Measurements from ENCODE around the gene RAD51AP2. TPM values are rescaled to one million over a fixed set of nuclear protein-coding genes. Genes with fewer than 3 reads are reported as not detected.
"Not testable (repeated sequence)": the region's sequence is repeated elsewhere in the genome, so short reads cannot be mapped to it uniquely, and the experiment has no call there.

RAD51AP2 gene
- total RNA-seq, 1 donor from 2014 or later: 0.04 TPM

DNA sequence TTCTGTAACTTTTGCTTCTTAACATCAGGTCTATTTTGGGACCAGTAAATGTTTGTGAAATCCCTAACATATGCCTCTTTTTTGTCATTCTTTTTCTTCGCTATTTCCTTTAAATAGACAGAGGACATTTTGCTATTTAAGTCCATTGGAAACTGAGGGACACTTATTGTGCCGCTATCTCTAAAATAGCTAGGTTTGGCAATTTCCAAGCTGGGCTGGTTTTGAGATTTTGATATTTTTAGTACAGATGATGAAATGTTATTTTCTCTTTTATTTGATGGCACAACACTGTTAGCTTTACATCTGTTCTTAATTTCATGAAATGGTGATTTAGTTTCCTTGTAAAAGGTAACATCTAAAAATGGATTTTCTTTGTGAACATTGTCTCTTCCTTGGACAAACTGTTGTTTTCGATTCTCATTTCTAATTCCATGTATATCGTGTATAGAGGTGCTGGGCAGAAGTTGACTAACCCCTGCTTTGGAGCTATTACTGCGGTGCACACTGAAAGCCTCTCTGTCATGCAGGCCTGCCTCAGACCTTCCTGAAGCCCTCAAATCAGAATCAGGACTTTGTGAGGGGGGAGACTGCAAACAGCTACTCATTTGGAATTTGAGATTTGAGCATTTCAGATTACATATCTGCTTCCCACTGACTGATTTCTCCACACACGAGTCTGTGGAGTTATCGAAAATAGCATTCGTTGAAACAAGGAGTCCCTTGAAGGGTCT is 594 bp downstream of the RAD51AP2 start:
- Histone ChIP-seq H3K27me3 (ENCODE audit: control insufficient read depth, insufficient read depth, low read length) (no peaks in the 10 kb centered on the region), H3K4me3 (ENCODE audit: low read depth, low read length) (peak overlapping the region; percentile 47), H3K36me3 (ENCODE audit: control insufficient read depth, insufficient read depth, low read length) (no peaks in the 10 kb centered on the region)
- no peak for DNase-seq (ENCODE audit: low read depth)
- TF ChIP-seq, protein P1, sequence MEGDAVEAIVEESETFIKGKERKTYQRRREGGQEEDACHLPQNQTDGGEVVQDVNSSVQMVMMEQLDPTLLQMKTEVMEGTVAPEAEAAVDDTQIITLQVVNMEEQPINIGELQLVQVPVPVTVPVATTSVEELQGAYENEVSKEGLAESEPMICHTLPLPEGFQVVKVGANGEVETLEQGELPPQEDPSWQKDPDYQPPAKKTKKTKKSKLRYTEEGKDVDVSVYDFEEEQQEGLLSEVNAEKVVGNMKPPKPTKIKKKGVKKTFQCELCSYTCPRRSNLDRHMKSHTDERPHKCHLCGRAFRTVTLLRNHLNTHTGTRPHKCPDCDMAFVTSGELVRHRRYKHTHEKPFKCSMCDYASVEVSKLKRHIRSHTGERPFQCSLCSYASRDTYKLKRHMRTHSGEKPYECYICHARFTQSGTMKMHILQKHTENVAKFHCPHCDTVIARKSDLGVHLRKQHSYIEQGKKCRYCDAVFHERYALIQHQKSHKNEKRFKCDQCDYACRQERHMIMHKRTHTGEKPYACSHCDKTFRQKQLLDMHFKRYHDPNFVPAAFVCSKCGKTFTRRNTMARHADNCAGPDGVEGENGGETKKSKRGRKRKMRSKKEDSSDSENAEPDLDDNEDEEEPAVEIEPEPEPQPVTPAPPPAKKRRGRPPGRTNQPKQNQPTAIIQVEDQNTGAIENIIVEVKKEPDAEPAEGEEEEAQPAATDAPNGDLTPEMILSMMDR (IDR thresholded peaks at IDR 0.05; ENCODE audit: insufficient read depth, low read length, poor library complexity, severe bottlenecking): no peak

DNA sequence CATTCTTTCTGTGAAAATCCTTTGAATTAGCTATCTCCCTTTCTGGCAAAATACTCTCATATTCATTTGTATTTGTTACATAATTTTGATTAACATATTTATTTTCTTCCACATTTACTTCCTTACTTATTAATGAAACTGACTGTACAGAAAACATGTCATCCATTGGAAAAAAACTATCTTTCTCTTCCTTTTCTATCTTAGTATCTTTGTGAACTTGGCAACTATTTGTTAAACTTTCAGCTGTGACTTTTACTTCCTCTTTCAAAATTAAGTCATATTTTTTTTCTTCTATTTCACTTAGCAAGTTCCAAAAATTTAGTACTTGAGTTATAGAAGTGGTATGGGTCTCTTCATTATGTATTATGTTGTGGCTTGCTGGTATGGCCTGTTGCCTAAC is 2.6 kb downstream of the RAD51AP2 start:
- Histone ChIP-seq H3K27me3 (ENCODE audit: control insufficient read depth, insufficient read depth, low read length) (no peaks in the 10 kb centered on the region), H3K36me3 (ENCODE audit: control insufficient read depth, insufficient read depth, low read length) (no peaks in the 10 kb centered on the region), H3K4me3 (ENCODE audit: low read depth, low read length) (no peak overlapping the region)
- TF ChIP-seq, protein P1 (IDR thresholded peaks at IDR 0.05; ENCODE audit: insufficient read depth, low read length, poor library complexity, severe bottlenecking): no peak
- no peak for DNase-seq (ENCODE audit: low read depth)

DNA sequence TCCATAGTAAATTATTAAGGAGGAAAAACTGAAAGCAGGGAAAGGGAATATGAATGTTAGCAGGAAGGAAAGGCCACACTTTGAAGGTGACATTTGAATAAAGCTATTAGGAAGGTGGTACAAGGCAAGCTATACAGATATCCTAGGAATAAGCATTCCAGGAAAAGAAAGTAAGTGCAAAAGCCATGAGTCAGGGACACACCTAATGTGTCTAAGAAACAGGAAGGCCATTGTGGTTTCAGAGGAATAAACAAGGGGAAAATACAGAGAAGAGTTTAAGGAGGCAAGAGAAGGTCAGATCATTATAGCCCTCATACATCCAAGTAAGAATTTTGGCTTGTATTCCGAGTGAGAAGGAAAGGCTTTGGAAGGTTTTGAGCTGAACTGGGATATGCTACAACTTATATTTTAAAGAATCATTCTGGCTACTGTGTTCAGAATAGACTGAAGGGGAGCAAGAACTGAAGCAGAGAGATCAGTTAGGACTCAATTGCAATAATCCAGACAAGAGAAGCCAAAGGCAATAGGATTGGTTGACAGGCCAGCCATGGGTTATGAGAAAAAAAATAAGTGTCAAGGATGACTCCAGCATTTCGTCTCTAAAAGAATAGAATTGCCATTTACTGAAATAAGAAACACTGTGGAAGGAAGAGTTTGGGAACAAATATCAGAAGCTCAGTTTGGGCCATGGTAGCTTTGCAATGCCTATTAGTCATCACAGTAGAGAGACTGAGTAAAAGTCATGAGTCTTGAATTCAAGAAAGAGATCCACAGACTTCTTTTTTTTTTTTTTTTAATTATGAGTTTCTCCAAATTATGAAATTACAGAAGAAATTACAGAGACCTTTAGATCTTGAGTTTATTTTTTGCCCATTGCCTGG is 11.3 kb downstream of the RAD51AP2 start:
- TF ChIP-seq, protein P1 (IDR thresholded peaks at IDR 0.05; ENCODE audit: insufficient read depth, low read length, poor library complexity, severe bottlenecking): no peak
- Histone ChIP-seq H3K4me3 (ENCODE audit: low read depth, low read length) (no peak overlapping the region), H3K36me3 (ENCODE audit: control insufficient read depth, insufficient read depth, low read length) (no peaks in the 10 kb centered on the region), H3K27me3 (ENCODE audit: control insufficient read depth, insufficient read depth, low read length) (no peaks in the 10 kb centered on the region)
- peak; percentile 10 for DNase-seq (ENCODE audit: low read depth)

DNA sequence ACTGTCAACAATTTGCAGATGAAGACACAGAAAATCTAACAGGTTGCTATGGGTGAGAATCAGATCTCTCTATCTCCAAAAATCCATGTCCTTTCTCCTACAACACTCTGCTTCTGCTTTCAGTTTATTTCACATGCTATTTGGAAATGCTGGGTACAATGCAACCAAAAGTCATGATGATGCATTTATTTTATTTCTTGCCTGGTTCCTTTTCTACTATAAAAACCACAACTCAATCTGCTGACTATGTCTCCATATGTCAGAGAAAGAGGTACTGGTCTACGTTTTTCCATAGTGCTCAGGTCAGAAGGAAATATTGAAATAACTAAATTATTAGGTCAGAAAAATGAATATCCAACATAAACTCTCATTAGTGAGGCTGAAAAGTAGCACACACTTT is 20.5 kb downstream of the RAD51AP2 start:
- TF ChIP-seq, protein P1 (IDR thresholded peaks at IDR 0.05; ENCODE audit: insufficient read depth, low read length, poor library complexity, severe bottlenecking): no peak
- H3K27me3 ChIP-seq (ENCODE audit: control insufficient read depth, insufficient read depth, low read length): no peaks in the 10 kb centered on the region
- H3K36me3 ChIP-seq (ENCODE audit: control insufficient read depth, insufficient read depth, low read length): no peaks in the 10 kb centered on the region
- no peak overlapping the region for H3K4me3 ChIP-seq (ENCODE audit: low read depth, low read length)
- DNase-seq (ENCODE audit: low read depth): no peak

DNA sequence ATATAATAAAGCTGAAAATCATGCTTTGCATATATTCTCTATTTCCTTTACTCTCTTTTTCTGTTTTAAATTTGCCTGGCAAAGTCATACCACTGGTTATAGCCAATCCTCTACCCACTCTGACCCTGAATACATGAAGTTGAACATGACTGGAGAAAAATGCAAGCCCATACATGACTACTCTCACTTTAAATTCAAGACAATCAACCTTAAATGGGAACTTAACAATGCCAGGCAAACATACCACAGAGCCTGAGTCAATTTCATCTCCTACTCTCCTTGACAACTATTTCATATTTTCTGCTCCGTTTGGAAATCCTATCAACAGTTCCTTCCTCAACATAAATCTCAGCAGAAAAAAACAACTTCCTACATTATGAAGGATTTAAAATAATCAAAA is 22.6 kb downstream of the RAD51AP2 start:
- no peaks in the 10 kb centered on the region for H3K36me3 ChIP-seq (ENCODE audit: control insufficient read depth, insufficient read depth, low read length)

DNA sequence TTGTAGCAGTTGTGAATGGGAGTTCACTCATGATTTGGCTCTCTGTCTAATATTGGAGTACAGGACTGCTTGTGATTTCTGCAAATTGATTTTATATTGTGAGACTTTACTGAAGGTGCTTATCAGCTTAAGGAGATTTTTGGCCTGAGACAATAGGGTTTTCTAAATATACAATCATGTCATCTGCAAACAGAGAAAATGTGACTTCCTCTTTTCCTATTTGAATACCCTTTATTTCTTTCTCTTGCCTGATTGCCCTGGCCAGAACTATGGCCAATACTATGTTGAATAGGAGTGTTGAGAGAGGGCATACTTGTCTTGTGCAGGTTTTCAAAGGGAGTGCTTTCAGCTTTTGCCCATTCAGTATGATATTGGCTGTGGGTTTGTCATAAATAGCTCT is 28.1 kb downstream of the RAD51AP2 start:
- H3K27me3 ChIP-seq (ENCODE audit: control insufficient read depth, insufficient read depth, low read length); H3K36me3 ChIP-seq (ENCODE audit: control insufficient read depth, insufficient read depth, low read length); DNase-seq (ENCODE audit: low read depth): not testable (repeated sequence)

More for the DNA sequence above, 22.6 kb downstream of the RAD51AP2 start:
- Histone ChIP-seq H3K4me3 (ENCODE audit: low read depth, low read length) (no peak overlapping the region), H3K27me3 (ENCODE audit: control insufficient read depth, insufficient read depth, low read length) (no peaks in the 10 kb centered on the region)
- no peak for DNase-seq (ENCODE audit: low read depth)
- TF ChIP-seq, protein P1 (IDR thresholded peaks at IDR 0.05; ENCODE audit: insufficient read depth, low read length, poor library complexity, severe bottlenecking): no peak

DNA sequence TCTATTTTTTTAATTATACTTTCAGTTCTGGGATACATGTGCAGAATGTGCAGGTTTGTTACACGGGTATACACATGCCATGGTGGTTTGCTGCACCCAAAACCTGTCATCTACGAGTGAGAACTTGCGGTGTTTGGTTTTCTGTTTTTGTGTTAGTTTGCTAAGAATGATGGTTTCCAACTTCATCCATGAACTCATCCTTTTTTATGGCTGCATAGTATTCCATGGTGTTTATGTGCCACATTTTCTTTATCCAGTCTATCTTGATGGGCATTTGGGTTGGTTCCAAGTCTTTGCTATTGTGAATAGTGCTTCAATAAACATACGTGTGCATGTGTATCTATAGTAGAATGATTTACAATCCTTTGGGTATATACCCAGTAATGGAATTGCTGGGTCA is 29.6 kb downstream of the RAD51AP2 start:
- not testable (repeated sequence) for H3K27me3 ChIP-seq (ENCODE audit: control insufficient read depth, insufficient read depth, low read length); H3K4me3 ChIP-seq (ENCODE audit: low read depth, low read length)

More for the DNA sequence above, 28.1 kb downstream of the RAD51AP2 start:
- not testable (repeated sequence) for H3K4me3 ChIP-seq (ENCODE audit: low read depth, low read length)

More for the DNA sequence above, 29.6 kb downstream of the RAD51AP2 start:
- DNase-seq (ENCODE audit: low read depth); H3K36me3 ChIP-seq (ENCODE audit: control insufficient read depth, insufficient read depth, low read length): not testable (repeated sequence)

Data from kidney epithelial cell (primary cell).